Measurements from ENCODE around the gene TMEM218.
"Not testable (repeated sequence)": the region's sequence is repeated elsewhere in the genome, so short reads cannot be mapped to it uniquely, and the experiment has no call there.

TMEM218 gene

GRCh38 chr11:125128450-125128849 lies 17.0 kb upstream of the TMEM218 start:
- no peak for DNase-seq

- DNase-seq = no peak
Observed at GRCh38 chr11:125124618-125124992, 13.2 kb upstream of the TMEM218 start.

GRCh38 chr11:125123947-125124617 lies 12.7 kb upstream of the TMEM218 start:
- DNase-seq = no peak

DNA sequence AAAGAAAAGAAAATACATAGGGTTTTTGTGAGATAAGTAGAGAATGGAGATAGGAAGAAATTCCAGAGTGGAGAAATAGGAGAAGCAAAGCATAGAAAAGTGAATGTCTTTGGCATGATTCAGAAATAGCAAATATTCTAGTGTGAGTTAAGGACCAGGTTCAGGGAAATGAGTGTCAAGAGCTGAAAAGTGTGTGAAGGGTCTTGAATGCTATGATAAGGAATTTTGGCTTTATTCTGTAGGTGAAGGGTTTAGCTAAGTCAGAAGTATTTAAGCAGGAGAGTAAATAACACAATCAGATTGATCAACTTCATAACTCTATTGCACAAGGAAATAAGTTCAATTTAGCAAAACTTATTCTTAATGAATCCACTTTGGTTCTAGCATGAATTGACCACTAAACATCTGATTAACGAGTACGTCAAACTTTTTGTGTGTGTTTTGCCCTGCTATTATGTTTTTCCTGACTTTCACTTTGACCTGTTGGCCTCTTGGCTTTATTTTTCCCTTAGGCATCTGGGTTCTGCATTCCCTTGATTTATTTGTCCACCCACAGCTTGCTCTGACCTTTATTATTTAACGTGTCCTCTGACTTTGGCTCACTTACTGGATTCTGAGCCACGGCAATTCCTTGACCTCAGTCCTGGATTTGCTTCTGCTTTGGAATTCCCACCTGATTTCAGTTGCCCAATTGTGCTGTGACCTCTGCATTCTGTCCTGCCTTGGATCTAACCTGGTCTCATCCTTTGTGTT lies 11.9 kb upstream of the TMEM218 start:
- no peak for DNase-seq

DNA sequence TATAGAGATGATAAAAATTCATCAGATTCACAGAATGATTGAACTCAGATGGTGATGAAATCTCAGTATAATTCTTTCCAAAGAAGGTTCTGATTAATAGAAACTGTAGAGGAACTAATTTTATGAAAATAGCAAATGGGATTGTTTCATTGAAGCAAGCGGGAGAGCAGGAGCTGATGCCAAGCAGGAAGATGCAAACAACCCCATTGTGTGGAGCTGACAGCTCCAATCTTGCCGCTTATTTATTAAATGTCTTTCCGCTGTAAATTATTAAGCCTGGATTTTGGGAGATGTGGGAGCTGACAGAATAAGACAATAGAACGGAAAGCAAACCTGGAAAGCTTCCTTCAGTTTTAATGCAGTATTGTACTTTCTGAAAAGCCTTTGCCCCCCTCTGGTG lies 6.0 kb upstream of the TMEM218 start:
- DNase-seq = no peak

DNA sequence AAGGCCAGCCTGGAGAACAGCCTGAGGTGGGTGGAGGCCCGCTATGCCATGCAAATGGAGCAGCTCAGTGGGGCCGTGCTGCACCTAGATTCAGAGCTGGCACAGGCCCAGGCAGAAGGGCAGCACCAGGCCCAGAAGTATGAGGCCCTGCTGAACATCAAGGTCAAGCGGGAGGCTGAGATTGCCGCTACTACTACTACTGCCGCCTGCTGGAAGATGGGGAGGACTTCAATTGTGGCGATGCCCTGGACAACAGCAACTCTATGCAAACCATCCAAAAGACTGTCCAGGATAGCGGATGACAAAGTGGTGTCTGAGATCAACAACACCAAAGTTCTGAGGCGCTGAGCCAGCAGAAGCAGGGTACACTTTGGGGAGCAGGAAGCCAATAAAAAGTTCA lies 3.1 kb upstream of the TMEM218 start:
- no peak for DNase-seq

GRCh38 chr11:125112208-125112604 lies 780 bp upstream of the TMEM218 start:
- no peak for DNase-seq

DNA sequence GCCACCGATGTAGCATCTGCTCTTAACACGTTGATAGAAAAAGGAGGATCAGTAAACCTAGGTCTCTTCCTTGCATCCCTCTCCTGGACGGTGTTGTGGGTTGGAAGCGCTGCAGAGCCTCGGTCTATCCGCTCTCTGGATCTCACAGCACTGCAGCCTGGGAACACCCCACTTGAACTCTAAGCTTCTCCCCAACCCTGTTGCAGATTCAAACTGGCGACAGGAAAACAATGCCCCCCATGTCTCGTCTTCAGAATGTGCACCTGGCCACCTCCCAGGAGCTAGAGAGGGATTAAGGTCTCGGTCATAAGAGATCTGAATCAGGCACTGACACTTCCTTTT lies 454 bp downstream of the TMEM218 start:
- DNase-seq = no peak

- no peak for DNase-seq
Observed at GRCh38 chr11:125110506-125110905, 920 bp downstream of the TMEM218 start.

DNA sequence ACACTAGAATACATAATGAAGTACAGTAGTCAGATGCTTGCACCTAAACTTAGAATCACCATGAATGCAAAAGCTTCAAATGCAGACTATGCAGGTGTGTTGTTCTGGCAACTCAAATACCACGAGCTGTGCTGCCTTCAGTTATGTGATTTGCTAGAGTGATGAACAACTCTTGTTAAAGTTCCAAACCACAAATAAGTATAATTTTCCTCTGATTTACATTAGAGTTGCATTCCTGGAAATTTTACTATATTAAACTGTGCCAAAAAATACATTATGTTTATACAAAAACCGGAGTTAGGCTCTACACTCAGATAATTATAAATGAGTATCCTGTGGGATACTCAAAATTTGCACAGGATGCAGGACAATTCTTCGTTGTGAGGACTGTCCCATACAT lies 3.0 kb downstream of the TMEM218 start:
- no peak for DNase-seq

GRCh38 chr11:125105926-125106325 lies 5.5 kb downstream of the TMEM218 start:
- no peak for DNase-seq

GRCh38 chr11:125102510-125102909 lies 8.9 kb downstream of the TMEM218 start:
- DNase-seq = no peak

- DNase-seq = no peak
Observed at GRCh38 chr11:125102025-125102424, 9.4 kb downstream of the TMEM218 start.

GRCh38 chr11:125101596-125101995 lies 9.8 kb downstream of the TMEM218 start:
- DNase-seq = no peak

DNA sequence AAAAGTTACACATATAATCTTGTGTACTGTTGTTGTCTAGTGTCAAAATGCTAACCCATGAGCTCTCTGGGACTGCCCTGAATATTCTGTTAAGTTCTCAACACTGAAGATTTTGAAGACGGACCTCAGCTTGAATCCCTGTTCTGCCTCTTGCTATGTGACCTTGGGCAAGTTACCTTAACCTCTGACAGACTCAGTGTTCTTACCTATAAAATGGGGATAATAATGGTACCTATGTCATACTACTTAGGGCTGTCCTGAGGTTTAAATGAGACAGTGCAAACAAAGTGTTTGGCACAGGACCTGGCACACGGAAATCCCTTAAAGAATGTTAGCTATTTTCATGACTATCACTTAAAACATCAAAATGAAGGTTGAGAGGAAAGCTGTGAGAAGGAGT lies 11.3 kb downstream of the TMEM218 start:
- DNase-seq = no peak

DNA sequence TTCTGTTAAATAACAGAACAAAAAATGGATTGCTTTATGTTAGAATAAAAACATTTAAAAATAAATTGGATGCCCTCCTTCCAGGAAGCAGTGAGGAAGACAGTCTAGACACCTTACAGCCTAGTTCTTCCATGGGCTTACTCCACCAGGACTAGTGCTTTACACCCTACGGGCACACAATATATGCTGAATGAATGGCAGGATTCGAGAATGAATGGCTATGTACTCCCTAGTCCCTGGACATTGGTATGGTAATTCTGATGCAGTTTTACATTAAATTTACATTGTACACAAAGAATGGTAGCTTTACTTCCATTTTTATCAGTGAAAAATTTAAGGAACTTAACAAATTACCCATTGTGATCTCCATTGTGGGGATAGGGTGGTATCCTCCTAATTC lies 16.7 kb downstream of the TMEM218 start:
- DNase-seq = no peak

DNA sequence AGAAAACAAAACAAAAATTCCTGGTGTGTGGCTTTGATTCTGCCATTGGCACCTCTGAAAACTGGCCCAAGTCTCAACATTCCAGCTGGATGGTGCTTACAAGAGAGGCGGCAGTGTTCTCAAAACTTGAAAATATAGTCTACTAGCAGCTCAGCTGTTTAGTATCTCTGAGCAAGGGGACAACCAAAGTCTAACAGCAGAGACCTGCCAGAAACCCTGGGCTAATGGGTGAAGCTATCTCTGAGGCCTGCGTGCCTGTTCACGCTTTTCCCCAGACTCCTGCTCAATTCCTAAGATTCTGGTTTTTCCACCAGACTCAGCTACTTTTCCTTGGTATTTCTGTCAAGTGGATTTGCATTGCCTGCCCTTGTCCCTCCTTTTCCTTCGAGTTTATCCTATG lies 17.9 kb downstream of the TMEM218 start:
- no peak for DNase-seq

GRCh38 chr11:125092669-125093068 lies 18.8 kb downstream of the TMEM218 start:
- DNase-seq = no peak

- DNase-seq = no peak
Observed at GRCh38 chr11:125091877-125092664, 19.4 kb downstream of the TMEM218 start.

GRCh38 chr11:125091247-125091876 lies 20.1 kb downstream of the TMEM218 start:
- no peak for DNase-seq

- no peak for DNase-seq
Observed at GRCh38 chr11:125090816-125091215, 20.6 kb downstream of the TMEM218 start.

GRCh38 chr11:125090151-125090550 lies 21.3 kb downstream of the TMEM218 start:
- not testable (repeated sequence) for DNase-seq

- DNase-seq = not testable (repeated sequence)
Observed at GRCh38 chr11:125089481-125089880, 21.9 kb downstream of the TMEM218 start.

Data from NCI-H2029 (cell line).